NT2/D1 (cell line): ENCODE results near the gene SPTAN1.
"Not testable (repeated sequence)": the region's sequence is repeated elsewhere in the genome, so short reads cannot be mapped to it uniquely, and the experiment has no call there.

Source experiments
- DNase-seq: peaks from one replicate; pipeline ENCODE4 v3.0.0-alpha.2; 2011; ENCODE audit warnings: low read depth, low spot score
- H3K27me3 ChIP-seq: 2 replicates; pipeline ENCODE4 v1.6.0; 2011; ENCODE audit warnings: mild to moderate bottlenecking; ENCODE audit not compliant: insufficient read length, insufficient read depth
- H3K36me3 ChIP-seq: 2 replicates; pipeline ENCODE4 v1.6.1; 2011; ENCODE audit warnings: mild to moderate bottlenecking, low read length, mixed read lengths; ENCODE audit not compliant: insufficient read depth, insufficient read length
- H3K4me1 ChIP-seq: 2 replicates; pipeline ENCODE4 v1.5.1; 2011; ENCODE audit not compliant: insufficient read depth, insufficient read length
- H3K4me3 ChIP-seq: 2 replicates; pipeline ENCODE4 v1.5.1; 2011; ENCODE audit warnings: low read depth; ENCODE audit not compliant: insufficient read length
- H3K9ac ChIP-seq: 2 replicates; pipeline ENCODE4 v1.6.0; 2011; ENCODE audit warnings: low read depth; ENCODE audit not compliant: insufficient read length
- H3K9me3 ChIP-seq: 2 replicates; pipeline ENCODE4 v1.5.1; 2011; ENCODE audit warnings: mild to moderate bottlenecking, low read length; ENCODE audit not compliant: insufficient read depth
- SUZ12 ChIP-seq: IDR thresholded peaks from 2 replicates; pipeline ENCODE4 v1.6.1; 2011; ENCODE audit not compliant: insufficient read length, insufficient read depth; ENCODE audit errors: extremely low read depth
- YY1 ChIP-seq: IDR thresholded peaks from 2 replicates; pipeline ENCODE4 v1.6.1; 2011; ENCODE audit not compliant: insufficient read length, insufficient read depth
- ZNF274 ChIP-seq: IDR thresholded peaks from 2 replicates; pipeline ENCODE4 v1.6.1; 2011; ENCODE audit warnings: mild to moderate bottlenecking, low read depth, low read length

The SPTAN1 gene

GRCh38 chr9:128642675-128643245 is 90.4 kb downstream of the SPTAN1 start:
- H3K9ac ChIP-seq: no peak overlapping the region
- peaks cover 11% of the 10 kb centered on the region for H3K4me1 ChIP-seq
- no peaks in the 10 kb centered on the region for H3K9me3 ChIP-seq
- DNase-seq: no peak
- TF ChIP-seq YY1: no peak
- no peak for TF ChIP-seq ZNF274
- TF ChIP-seq SUZ12: no peak
- H3K4me3 ChIP-seq: no peak overlapping the region
- H3K36me3 ChIP-seq: peaks cover 67% of the 10 kb centered on the region
- H3K27me3 ChIP-seq: no peaks in the 10 kb centered on the region

GRCh38 chr9:128643519-128644300 is 91.3 kb downstream of the SPTAN1 start:
- no peak for DNase-seq
- H3K9ac ChIP-seq: peak overlapping the region; percentile 46

GRCh38 chr9:128648206-128648605 is 95.8 kb downstream of the SPTAN1 start:
- not testable (repeated sequence) for H3K9ac ChIP-seq, H3K27me3 ChIP-seq, H3K9me3 ChIP-seq, DNase-seq, H3K4me3 ChIP-seq, H3K4me1 ChIP-seq
- peaks cover 51% of the 10 kb centered on the region for H3K36me3 ChIP-seq

More at GRCh38 chr9:128643519-128644300, 91.3 kb downstream of the SPTAN1 start:
- peaks cover 11% of the 10 kb centered on the region for H3K4me1 ChIP-seq
- TF ChIP-seq SUZ12 (no peak), YY1 (no peak), ZNF274 (no peak)
- H3K4me3 ChIP-seq: no peak overlapping the region
- no peaks in the 10 kb centered on the region for H3K27me3 ChIP-seq
- H3K36me3 ChIP-seq: peaks cover 65% of the 10 kb centered on the region
- H3K9me3 ChIP-seq: no peaks in the 10 kb centered on the region

DNA sequence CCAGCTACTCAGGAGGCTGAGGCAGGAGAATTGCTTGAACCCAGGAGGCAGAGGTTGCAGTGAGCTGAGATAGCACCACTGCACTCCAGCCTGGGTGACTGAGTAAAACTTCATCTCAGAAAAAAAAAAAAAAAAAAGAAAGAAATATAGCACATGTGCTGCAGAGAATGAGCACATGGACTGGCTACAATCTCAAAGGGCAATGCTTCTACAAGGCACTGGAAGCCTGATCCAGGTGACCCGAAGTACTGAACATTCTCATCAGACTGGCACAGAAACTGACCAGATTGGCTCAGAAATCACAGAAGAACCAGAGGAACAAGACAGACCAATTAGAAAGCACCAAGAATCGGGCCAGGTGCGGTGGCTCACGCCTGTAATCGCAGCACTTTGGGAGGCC is 99.4 kb downstream of the SPTAN1 start:
- no peak overlapping the region for H3K9ac ChIP-seq
- no peaks in the 10 kb centered on the region for H3K27me3 ChIP-seq
- no peak for DNase-seq
- no peak overlapping the region for H3K4me3 ChIP-seq
- H3K36me3 ChIP-seq: peaks cover 38% of the 10 kb centered on the region
- H3K9me3 ChIP-seq: no peaks in the 10 kb centered on the region
- TF ChIP-seq YY1: no peak
- TF ChIP-seq ZNF274: no peak
- H3K4me1 ChIP-seq: no peaks in the 10 kb centered on the region

DNA sequence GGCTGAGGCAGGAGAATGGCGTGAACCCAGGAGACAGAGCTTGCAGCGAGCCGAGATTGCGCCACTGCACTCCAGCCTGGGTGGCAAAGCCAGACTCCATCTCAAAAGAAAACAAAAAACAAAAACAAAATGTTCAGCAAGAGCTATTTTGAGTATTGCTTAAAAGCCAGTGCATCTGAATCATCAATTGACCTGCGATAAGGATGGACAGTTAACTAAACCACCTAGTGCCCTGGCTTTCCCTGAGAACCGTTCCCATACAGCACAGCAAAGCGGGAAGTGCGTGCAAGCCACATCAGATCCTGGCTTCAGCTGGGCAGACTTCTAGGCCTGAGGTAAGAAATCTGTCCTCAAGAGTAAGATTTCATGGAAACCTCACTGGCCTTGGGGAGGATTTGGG is 101.5 kb downstream of the SPTAN1 start:
- H3K9me3 ChIP-seq: no peaks in the 10 kb centered on the region
- H3K36me3 ChIP-seq: peaks cover 26% of the 10 kb centered on the region
- H3K27me3 ChIP-seq: no peaks in the 10 kb centered on the region
- no peak overlapping the region for H3K9ac ChIP-seq
- H3K4me3 ChIP-seq: no peak overlapping the region
- H3K4me1 ChIP-seq: no peaks in the 10 kb centered on the region
- DNase-seq: no peak
- TF ChIP-seq YY1 (no peak), SUZ12 (no peak), ZNF274 (no peak)

GRCh38 chr9:128654481-128654880 is 102.1 kb downstream of the SPTAN1 start:
- no peak for DNase-seq
- no peaks in the 10 kb centered on the region for H3K9me3 ChIP-seq
- no peak overlapping the region for H3K4me3 ChIP-seq
- no peaks in the 10 kb centered on the region for H3K4me1 ChIP-seq
- H3K36me3 ChIP-seq: peaks cover 20% of the 10 kb centered on the region
- no peaks in the 10 kb centered on the region for H3K27me3 ChIP-seq
- peak overlapping the region; percentile 42 for H3K9ac ChIP-seq
- TF ChIP-seq ZNF274: no peak
- TF ChIP-seq YY1: no peak
- TF ChIP-seq SUZ12: no peak

- H3K36me3 ChIP-seq: peaks cover 20% of the 10 kb centered on the region
Measured at GRCh38 chr9:128656416-128657343, 104.3 kb downstream of the SPTAN1 start, which contains the start of gene DYNC2I2. DYNC2I2 (minus strand) TSS chr9:128656847; CDS start chr9:128656726, 121 bp downstream.

More at GRCh38 chr9:128656416-128657343, 104.3 kb downstream of the SPTAN1 start, which contains the start of gene DYNC2I2:
- peak; percentile 93 for DNase-seq
- Histone ChIP-seq H3K4me1 (no peaks in the 10 kb centered on the region), H3K27me3 (no peaks in the 10 kb centered on the region), H3K4me3 (peak within 1 kb of the TSS; percentile 90), H3K9ac (peak within 1 kb of the TSS; percentile 99), H3K9me3 (no peaks in the 10 kb centered on the region)
- TF ChIP-seq YY1 (peak; percentile 98), ZNF274 (no peak)
